NCI-H2227 (cell line): ENCODE measurements around the gene SVEP1.

Experiments used
- DNase-seq: peaks from one replicate; lab custom pipeline; 2025; ENCODE audit not compliant: unreplicated experiment; lab: John Stamatoyannopoulos, UW

Gene SVEP1

DNA sequence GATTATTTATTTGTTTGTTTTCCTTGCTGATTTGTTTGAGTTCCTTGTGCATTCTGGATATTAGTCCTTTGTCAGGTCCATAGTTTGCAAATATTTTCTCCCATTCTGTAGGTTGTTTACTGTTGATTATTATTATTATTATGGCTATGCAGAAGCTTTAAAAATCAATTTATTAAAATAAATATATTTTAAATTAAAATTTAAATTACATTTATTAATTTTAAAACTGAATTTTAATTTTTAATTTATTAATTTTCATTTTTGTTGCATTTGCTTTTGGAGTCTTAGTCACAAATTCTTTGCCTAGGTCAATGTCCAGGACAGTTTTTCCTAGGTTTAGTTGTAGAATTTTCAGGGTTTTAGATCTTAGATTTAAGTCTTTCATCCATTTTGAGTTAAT is 50.9 kb downstream of the SVEP1 start:
- no peak for DNase-seq

DNA sequence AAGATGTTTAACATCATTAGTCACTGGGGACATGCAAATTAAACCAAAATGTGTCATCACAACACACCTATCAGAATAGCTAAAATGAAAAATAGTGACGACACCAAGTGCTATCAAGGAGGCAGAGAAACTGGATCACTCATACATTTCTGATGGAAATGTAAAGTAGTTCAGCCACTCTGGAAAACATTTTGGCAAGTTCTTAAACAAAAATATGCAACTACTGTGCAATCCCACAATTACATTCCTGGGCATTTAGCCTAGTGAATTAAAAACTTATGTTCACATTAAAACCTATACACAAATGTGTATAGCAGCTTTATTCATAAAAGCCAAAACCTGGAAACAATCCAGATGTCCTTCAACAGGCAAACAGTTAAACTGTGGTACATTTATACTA is 53.1 kb downstream of the SVEP1 start:
- no peak for DNase-seq

DNA sequence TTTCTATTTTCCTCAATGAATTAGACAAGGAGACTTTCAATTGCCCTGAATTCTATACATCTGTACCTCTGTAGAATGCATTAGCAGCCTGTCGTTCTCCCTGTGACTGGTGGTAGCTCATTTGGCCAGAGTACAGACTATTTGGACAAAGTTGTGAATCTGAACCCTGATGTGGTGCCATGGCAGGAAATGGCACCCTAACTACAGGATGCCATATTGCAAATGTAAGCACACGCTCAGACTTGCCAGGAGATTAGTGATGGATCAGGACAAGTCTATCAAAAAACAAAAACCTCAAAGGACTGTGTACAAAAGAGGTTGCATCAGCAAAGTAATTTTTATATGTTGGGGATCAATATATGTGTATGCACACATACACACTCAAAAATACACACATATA is 58.3 kb downstream of the SVEP1 start:
- DNase-seq: no peak

DNA sequence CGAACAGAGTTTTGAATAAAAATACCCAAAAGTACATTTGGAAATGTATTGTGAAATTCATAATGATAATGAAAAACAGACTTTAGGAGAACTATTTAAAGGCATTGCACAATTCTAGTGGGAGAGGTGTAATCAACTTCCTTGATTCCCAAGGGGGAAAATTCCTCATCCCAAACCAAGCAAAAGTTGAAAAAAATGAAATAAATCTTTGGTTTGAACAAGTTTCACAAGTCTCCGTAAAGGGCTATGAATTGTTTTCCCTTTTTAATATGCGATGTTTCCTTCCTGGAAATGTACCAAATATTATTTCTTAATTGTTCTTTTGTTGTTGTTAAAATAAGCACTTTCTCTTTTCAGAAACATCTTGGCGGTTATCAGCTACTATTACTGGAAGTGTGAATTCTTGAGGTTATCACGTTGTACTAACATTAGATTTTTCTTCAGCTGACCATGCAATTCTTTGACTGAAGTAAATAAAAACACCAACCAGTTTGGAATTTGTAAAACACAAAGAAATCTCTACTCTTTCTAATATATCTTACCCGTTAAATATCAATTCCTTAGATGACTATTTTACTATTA is 59.3 kb downstream of the SVEP1 start:
- DNase-seq: no peak

DNA sequence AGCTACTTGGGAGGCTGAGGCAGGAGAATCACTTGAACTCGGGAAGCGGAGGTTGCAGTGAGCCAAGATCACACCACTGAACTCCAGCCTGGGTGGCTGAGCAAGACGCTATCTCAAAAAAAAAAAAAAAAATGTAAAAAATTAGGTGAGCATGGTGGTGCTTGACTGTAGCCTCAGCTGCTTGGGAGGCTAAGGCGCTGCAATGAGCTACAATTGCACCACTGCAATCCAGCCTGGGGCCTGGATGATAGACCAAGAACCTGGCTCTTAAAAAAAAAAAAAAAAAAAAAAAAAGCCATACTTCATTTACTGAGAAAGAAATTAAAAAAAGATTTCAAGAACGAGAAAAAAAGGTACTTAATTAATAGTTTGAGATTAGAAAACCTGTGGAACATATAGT is 62.1 kb downstream of the SVEP1 start:
- DNase-seq: no peak

DNA sequence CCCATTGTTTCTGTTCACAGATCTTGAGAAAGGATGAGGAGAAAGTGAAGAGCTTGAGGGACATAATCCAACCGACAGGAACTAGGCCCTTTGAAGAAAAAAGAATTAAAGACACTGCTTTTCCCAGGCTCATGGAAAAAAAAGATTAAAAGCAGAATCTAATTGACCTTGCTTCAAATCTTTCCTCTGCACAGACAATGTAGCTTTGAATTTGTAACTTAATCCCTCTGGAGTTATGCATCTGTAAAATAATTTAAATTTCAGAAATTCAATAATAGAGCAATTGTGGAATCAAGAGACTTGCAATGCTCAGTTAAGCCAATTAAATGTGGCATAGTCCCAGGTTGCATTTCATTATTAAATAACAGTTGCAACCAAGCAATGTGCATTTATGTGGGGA is 64.6 kb downstream of the SVEP1 start:
- no peak for DNase-seq

DNA sequence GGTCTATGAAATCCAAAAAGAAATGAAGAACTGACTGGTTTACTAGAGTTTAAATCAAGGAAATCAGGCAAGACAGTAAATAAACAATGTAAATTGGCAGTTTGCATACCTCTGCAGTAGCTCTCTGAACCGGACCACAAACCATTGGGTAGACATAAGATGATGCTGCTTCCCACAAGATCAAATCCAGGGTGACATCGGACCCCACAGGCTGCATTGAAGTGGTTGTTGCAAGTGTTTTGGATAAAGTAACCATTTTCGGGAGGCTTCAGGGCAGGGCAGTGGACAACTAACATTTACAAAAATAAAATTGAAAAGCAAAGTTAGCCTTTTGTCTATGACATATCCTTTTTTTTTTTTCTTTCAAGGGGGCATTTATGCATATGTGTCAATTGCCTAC is 66.7 kb downstream of the SVEP1 start:
- no peak for DNase-seq

DNA sequence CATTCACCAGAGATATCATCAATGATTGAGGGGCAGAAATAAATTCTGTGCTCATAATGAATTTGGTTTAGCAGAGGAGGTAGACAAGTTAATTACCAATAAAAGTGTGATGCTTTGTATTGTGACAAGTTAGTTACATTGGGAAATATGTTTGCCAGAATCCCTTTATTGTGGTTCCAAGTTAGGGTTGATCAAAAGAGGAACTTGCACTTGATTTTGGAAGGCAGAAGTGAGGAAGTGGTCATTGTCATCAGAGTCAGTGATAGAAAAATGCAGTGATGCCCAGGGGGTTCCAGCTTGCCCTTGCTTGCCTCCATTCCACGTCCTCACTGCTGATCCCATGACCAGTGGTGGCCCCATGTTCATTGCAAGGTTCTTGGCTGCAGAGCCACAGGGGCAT is 69.7 kb downstream of the SVEP1 start:
- no peak for DNase-seq

DNA sequence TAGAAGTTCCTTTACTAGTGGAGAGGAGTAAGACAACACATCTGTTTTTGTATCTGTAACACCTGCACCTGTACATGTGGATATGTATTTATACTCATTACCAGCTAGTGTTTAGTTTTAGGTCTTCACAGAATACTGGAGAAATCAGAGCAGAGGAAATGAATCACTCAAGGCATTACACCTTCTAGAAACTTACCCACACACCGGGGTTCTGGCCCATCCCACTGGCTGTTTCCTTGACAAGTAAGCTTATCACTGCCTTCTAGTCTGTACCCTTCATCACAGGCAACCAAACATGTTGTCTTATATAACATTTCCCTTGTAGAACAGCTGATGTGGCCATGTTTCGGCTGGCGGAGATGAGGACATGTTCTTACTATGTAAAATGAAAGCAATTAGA is 76.7 kb downstream of the SVEP1 start:
- no peak for DNase-seq

DNA sequence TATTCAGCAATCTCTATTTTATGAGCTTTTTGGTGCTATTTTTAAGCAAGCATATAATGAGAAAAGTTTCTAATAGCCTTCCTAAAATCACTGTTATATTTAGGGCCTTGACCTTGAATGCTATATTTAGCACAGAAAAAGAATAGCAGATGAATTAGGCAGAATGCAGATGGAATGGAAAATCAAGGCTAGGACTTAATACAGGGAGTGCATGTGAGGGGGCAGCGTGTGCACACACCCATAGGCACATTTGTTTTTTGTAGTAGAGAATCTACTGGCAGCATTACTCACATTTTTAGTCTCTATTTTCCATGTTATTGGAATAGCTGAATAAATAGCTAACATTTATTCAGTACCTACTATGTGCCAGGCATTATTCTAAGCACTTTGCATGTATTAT is 79.9 kb downstream of the SVEP1 start:
- DNase-seq: no peak

DNA sequence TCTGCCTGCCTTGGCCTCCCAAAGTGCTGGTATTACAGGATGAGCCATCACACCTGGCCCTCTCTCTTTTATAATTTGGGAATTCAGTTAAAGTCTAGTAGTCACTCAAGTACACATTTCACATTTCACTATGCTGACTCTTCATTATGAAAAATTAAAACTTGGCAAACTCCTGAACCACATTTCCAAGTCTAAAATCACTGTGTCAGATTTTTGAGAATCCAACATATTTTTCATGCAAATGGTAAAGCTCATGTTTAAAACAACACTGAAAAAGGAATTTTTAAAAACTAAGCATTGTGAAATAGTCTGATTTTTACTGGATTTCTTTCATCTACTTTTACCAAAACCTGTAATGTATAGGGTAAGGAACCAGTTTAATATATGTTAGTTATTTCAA is 92.3 kb downstream of the SVEP1 start:
- no peak for DNase-seq

DNA sequence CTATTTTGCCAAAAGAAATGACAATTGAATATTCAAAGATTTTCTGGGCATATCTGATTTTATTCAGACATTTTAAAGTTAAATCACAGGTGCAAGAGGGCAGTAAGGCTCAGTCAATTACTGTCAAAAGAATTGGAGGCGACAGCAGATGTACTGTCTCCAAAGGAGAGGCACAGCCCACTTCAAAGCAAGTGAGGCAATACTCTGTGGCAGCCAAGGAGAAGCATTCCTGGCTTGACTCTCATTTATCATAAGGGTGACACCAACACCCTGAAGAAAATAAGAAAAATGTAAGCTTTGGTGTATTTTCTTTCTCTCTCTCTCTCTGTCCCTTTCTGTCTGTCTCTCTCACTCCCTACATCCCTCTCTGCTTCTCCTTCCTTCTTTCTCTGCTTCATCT is 93.3 kb downstream of the SVEP1 start:
- no peak for DNase-seq

DNA sequence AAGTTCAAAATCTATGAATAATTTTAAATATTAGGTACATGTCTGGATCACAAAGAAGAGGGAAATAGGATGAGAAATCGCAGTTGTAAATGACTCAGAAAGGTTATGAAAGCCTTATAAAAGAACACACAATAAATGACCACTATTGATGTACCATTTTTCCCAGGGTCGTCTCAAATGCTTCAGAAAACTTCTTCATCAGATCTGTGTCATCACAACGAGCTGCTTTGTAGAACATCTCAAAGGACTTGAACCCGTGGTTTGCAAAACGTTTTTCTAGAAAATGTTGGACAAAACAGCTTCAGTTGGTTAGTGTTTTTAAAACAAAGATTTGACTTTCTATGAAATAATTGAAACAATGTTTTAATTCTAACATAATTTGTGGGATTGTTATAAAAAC is 100.1 kb downstream of the SVEP1 start:
- DNase-seq: no peak

DNA sequence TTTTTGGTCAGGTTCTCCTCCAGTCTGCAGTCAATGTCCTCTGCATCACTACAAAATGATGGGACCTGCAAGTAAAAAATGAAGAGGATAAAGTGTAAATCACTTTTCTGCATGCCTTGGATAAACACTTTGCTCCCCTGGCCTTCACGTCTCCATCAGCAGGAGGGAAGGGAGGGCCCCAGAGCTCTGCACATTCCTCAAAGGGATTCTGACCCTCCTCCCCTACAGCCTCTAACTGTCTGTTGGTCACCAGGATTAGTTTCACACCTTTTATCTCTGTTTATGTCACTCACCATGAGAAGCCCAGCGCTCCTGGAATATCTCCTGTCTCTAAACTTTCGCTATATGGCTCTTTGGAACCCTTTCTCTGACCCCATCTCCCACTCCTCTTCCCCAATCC is 103.3 kb downstream of the SVEP1 start:
- no peak for DNase-seq

DNA sequence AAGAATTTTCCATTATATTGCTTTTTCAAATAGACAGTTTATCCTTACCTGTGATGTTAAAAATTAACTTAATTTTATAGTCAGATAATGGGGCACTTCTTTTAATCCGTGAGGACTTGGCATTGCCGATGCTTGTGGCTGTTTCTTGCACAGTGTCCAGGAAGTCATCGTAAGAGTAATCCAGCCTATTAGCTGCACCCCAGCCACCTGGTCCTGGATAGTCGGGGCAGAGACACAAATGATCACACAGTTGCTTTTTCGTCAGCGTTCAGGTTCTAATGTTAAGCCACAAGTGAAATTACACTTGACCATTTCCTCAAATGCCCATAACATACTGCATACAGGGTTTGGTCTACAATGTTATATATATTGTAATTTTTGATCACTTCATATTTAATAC is 107.4 kb downstream of the SVEP1 start:
- DNase-seq: no peak

DNA sequence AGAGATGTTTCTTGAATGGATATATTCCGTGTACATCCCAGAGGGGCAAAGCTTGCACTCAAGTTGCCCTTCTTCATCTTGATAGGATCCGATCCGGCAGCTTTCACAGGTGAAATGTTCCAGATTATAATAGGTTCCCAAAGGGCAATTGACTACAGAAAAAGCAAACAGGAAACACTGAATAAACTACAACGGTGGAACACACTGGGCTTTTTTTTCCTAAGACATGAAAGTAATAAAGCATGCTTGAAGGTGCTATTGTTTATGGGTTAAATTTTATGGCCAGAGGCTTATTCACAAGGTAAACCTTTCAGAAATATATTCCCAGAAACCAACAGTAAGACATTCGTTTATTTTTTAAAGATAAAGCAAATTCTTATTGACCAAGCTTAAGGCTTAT is 110.6 kb downstream of the SVEP1 start:
- no peak for DNase-seq

DNA sequence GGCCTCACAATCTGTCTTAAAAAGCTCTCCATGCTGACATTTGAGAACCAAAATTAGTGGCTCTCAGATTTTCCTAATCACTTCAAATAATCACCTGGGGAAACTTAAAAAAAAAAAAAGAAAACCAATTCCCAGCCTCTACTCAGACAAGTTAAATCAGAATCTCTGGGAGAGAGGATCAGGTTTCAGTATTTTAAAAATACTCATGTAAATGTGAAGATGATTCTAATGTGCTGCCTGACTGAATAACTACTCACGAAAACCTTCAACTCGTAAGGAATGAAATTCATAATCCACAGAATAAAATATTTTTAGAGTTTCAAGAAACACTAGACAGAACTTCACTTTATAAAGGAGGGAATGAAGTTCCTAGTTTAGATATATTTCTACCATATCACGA is 114.4 kb downstream of the SVEP1 start:
- DNase-seq: no peak

DNA sequence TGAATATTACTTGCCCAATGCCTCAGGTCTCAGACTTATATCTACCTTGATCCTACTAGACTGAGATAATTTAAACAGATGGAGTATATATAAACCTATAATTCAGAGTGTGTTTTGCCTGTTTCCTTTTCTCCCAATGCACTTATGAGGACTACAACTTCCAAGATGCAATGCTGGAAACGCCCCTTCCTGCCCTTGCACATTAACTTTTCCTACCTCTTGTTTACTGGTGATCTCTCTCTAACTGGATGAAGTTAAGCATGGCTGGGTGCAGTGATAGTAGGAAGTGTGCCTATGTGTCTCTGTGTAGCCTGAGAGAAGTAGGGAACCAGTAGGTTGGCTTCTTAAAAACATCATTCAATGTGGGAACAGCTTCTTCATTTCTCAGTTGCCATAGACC is 115.2 kb downstream of the SVEP1 start:
- no peak for DNase-seq

DNA sequence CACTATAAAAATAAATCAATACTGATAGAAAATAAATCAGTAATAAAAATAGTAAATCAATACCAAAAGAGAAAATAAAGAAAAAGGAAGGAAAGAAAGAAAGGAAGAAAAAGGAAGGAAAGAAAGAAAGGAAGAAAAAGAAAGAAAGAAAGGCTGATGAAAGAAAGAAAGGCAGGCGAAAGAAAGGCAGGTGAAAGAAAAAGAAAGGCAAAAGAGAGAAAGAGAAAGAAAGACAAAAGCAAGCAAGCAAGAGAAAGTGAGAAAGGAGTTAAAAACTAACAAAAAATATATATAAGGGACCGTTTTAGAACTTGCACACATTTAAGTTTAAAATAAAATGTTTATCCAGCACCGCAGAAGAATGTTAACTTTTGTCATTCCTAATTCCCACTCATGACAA is 116.0 kb downstream of the SVEP1 start:
- DNase-seq: no peak

DNA sequence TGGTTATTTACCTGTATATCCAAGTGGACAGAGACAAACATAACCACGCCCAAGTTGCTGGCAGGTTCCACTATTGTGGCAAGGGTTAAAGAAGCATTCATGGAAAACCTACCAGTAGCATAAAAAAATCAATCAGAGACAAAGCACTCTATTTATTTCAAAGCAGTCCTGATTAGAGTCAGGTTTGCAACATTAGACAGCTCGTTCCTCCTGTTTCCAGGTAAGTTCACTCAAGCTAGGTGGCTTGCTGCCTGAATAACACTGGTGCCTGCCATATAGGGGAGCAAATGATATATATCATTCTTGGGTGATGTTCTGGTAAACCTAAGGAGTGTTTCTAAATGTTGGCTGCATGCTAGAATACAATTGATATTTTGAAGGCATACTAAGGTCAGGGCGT is 122.3 kb downstream of the SVEP1 start:
- no peak for DNase-seq

DNA sequence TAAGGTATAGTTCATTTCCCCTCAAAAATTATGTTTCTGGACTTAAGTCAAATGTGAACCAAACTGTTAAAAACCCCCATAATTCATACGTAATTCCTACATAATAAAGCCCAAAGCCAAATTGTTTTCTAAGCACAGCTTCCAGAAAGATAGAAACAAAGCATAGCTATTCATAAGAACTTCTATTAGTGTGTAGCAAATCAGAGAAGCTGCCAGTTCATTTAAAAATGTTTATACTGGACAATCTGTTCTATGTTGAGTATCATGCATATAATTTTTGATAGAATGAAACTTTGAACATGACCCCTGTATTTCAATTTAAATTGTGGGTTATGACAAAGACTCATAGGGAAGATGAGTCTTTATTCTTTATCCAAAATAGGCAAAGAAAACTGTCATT is 122.9 kb downstream of the SVEP1 start:
- DNase-seq: no peak

DNA sequence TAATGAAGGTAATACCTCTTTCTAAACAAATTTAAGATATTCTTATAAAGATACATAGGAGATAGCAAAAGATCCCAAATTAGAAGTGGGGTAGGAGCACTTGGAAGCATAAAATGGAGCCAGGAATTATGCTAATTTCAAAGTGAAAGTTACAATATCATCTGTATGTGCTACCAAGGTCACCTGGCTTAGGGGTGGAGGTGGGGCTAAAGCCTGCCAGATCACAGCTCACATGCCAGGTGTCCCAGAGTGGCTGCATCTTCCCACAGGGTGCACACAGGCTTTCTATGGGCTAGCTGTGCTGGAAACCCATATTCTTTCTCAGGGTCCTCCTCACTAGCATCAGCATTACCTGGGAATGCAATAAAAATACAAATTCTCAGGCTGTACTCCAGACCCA is 123.7 kb downstream of the SVEP1 start:
- no peak for DNase-seq

DNA sequence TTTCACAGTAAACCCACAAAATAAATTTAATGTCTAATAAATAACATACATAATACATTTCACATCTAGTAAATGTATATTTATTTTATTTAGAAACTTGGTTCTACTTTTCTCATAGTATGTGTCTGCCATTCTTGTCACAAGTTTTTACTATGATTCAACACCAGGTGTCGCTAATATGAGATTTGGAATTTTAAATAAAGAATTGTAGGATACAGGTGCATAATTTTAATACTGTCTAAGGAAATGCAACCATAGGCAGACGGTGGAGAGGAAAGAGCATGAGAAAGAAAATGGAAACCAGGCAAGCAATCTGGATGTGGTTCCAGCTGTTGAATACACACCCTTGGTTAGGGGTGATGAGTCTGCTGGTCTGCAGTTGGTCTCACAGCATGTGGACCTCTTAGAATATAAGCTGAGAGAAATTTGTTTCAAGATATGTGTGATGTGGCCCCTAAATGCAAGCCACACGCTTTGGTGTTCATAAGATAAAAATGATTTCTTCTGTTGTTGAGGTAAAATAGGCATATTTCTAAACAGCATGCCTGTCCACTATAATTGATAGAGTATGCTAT is 127.2 kb downstream of the SVEP1 start:
- DNase-seq: no peak

DNA sequence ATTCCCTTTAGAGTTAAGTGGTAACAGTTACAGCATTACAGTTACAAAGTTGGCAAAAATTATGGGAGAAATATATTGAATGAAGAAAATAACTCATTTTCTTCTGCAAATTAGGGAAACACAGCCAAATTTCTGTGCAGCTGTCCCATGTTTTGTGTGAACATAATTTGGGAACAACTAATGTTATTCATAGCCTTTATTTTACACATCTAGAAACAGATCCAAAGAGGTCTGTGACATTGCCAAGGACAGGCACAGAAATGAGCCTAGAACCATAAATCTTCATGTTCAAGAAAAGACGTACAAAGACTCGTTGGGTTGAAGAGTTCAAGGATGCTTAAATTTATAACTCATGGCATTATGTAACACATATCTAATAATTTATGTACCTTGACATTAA is 127.8 kb downstream of the SVEP1 start:
- DNase-seq: no peak
